Measurements from ENCODE around the gene SLC35G6.
A peak's percentile ranks its signal among the peaks of the same experiment; 100 is the strongest.

- TF ChIP-seq CTCF (IDR thresholded peaks at IDR 0.05) (peak; percentile 73), POLR2AphosphoS5 (IDR thresholded peaks at IDR 0.05; ENCODE audit: low read depth, low read length) (no peak)
Observed at GRCh38 chr17:7523033-7523432, 41.8 kb downstream of the SLC35G6 start.
